Activated T-helper 1 cell treated with Interleukin-2 at 50 U/mL for 16 hours (primary cell): ENCODE measurements around the gene ATP11A.
"Not testable (repeated sequence)": the region's sequence is repeated elsewhere in the genome, so short reads cannot be mapped to it uniquely, and the experiment has no call there.

Source experiments
- DNase-seq: peaks from one replicate; pipeline ENCODE4 v3.0.0-alpha.2; 2020; ENCODE audit warnings: low read depth

Gene ATP11A

GRCh38 chr13:112692586-112692985 is 2.7 kb downstream of the ATP11A start:
- DNase-seq: no peak

- no peak for DNase-seq
Measured at GRCh38 chr13:112693831-112694497, 4.1 kb downstream of the ATP11A start.

GRCh38 chr13:112695121-112695520 is 5.3 kb downstream of the ATP11A start:
- no peak for DNase-seq

- no peak for DNase-seq
Measured at GRCh38 chr13:112696001-112696868, 6.4 kb downstream of the ATP11A start.

GRCh38 chr13:112696869-112697465 is 7.1 kb downstream of the ATP11A start:
- DNase-seq: no peak

- no peak for DNase-seq
Measured at GRCh38 chr13:112697756-112698655, 8.2 kb downstream of the ATP11A start.

GRCh38 chr13:112699322-112699918 is 9.6 kb downstream of the ATP11A start:
- no peak for DNase-seq

- DNase-seq: no peak
Measured at GRCh38 chr13:112700291-112701060, 10.6 kb downstream of the ATP11A start.

GRCh38 chr13:112702341-112702985 is 12.6 kb downstream of the ATP11A start:
- no peak for DNase-seq

GRCh38 chr13:112702986-112703379 is 13.1 kb downstream of the ATP11A start:
- no peak for DNase-seq

- DNase-seq: no peak
Measured at GRCh38 chr13:112703449-112704284, 13.8 kb downstream of the ATP11A start.

GRCh38 chr13:112704308-112705145 is 14.7 kb downstream of the ATP11A start:
- DNase-seq: no peak

- no peak for DNase-seq
Measured at GRCh38 chr13:112705286-112705685, 15.4 kb downstream of the ATP11A start.

GRCh38 chr13:112706171-112706570 is 16.3 kb downstream of the ATP11A start:
- no peak for DNase-seq

- DNase-seq: no peak
Measured at GRCh38 chr13:112708560-112709240, 18.9 kb downstream of the ATP11A start.

GRCh38 chr13:112709316-112709715 is 19.5 kb downstream of the ATP11A start:
- DNase-seq: not testable (repeated sequence)
